KMS-11 (cell line): Measurements from ENCODE around the gene CPM.

Experiments
- H2AFZ ChIP-seq: fragments of 200-600 bp; sonication (generic); 2 replicates; pipeline ENCODE4 v1.6.1; 2016; ENCODE audit warnings: antibody characterized with exemption, mixed run types, low read depth
- H3K27ac ChIP-seq: fragments of 200-600 bp; sonication (generic); 2 replicates; pipeline ENCODE4 v1.6.1; 2016; ENCODE audit warnings: mild to moderate bottlenecking, mixed run types
- H3K27me3 ChIP-seq: fragments of 200-600 bp; sonication (generic); 2 replicates; pipeline ENCODE4 v1.6.1; 2017; ENCODE audit warnings: mild to moderate bottlenecking, low read depth, mixed run types, moderate library complexity; ENCODE audit not compliant: insufficient read depth
- H3K36me3 ChIP-seq: fragments of 200-600 bp; sonication (generic); 2 replicates; pipeline ENCODE4 v1.6.1; 2017; ENCODE audit warnings: mild to moderate bottlenecking, mixed run types; ENCODE audit not compliant: insufficient read depth
- H3K4me1 ChIP-seq: fragments of 200-600 bp; sonication (generic); 2 replicates; pipeline ENCODE4 v1.6.1; 2016; ENCODE audit warnings: mild to moderate bottlenecking, low read depth, mixed run types; ENCODE audit not compliant: poor library complexity, severe bottlenecking
- H3K4me2 ChIP-seq: fragments of 200-600 bp; sonication (generic); 2 replicates; pipeline ENCODE4 v1.7.0; 2016; ENCODE audit warnings: mild to moderate bottlenecking, mixed run types
- H3K4me3 ChIP-seq: fragments of 200-600 bp; sonication (generic); IDR thresholded peaks from 2 replicates; pipeline ENCODE4 v1.6.1; 2017; ENCODE audit warnings: low read depth, low read length, mixed read lengths; ENCODE audit not compliant: insufficient read depth
- H3K79me2 ChIP-seq: fragments of 200-600 bp; sonication (generic); 2 replicates; pipeline ENCODE4 v1.6.1; 2016; ENCODE audit warnings: low read depth, mixed run types; ENCODE audit not compliant: insufficient read depth
- H3K9ac ChIP-seq: fragments of 200-600 bp; sonication (generic); 2 replicates; pipeline ENCODE4 v1.6.1; 2016; ENCODE audit warnings: mild to moderate bottlenecking, mixed run types
- H4K20me1 ChIP-seq: fragments of 200-600 bp; sonication (generic); 2 replicates; pipeline ENCODE4 v1.6.1; 2016; ENCODE audit warnings: mild to moderate bottlenecking, mixed run types; ENCODE audit not compliant: insufficient read depth
- CTCF ChIP-seq: fragments of 200-600 bp; sonication (generic); conservative IDR thresholded peaks from 2 replicates; pipeline ENCODE4 v1.6.1; 2017; ENCODE audit warnings: low read depth, mild to moderate bottlenecking, antibody characterized with exemption, low read length, moderate library complexity, mixed read lengths

Gene CPM

GRCh38 chr12:68870443-68870842, 62.5 kb downstream of the CPM start:
- Histone ChIP-seq H3K79me2 (no peaks in the 10 kb centered on the region), H3K27me3 (no peaks in the 10 kb centered on the region), H3K36me3 (no peaks in the 10 kb centered on the region), H3K27ac (no peak overlapping the region), H3K4me3 (no peak overlapping the region), H2AFZ (no peak overlapping the region), H3K4me1 (no peaks in the 10 kb centered on the region), H3K4me2 (no peak overlapping the region), H4K20me1 (no peaks in the 10 kb centered on the region), H3K9ac (no peak overlapping the region)
- TF ChIP-seq CTCF = no peak

GRCh38 chr12:68870011-68870410, 63.0 kb downstream of the CPM start:
- no peaks in the 10 kb centered on the region for H3K27me3 ChIP-seq
- no peaks in the 10 kb centered on the region for H4K20me1 ChIP-seq
- H3K4me2 ChIP-seq = no peak overlapping the region
- no peak overlapping the region for H3K27ac ChIP-seq
- no peak for TF ChIP-seq CTCF
- no peaks in the 10 kb centered on the region for H3K4me1 ChIP-seq
- no peak overlapping the region for H3K4me3 ChIP-seq
- H3K9ac ChIP-seq = no peak overlapping the region
- H3K36me3 ChIP-seq = no peaks in the 10 kb centered on the region
- no peaks in the 10 kb centered on the region for H3K79me2 ChIP-seq
- H2AFZ ChIP-seq = no peak overlapping the region

GRCh38 chr12:68868043-68868790, 64.8 kb downstream of the CPM start:
- Histone ChIP-seq H4K20me1 (no peaks in the 10 kb centered on the region), H3K4me3 (no peak overlapping the region), H3K27me3 (no peaks in the 10 kb centered on the region), H3K4me2 (no peak overlapping the region), H3K9ac (no peak overlapping the region), H2AFZ (no peak overlapping the region), H3K36me3 (no peaks in the 10 kb centered on the region), H3K79me2 (no peaks in the 10 kb centered on the region), H3K4me1 (peaks cover 10% of the 10 kb centered on the region), H3K27ac (no peak overlapping the region)
- TF ChIP-seq CTCF = no peak

GRCh38 chr12:68867606-68868005, 65.4 kb downstream of the CPM start:
- no peaks in the 10 kb centered on the region for H3K36me3 ChIP-seq
- no peak overlapping the region for H3K4me3 ChIP-seq
- no peak overlapping the region for H3K9ac ChIP-seq
- no peak overlapping the region for H2AFZ ChIP-seq
- no peak for TF ChIP-seq CTCF
- no peaks in the 10 kb centered on the region for H4K20me1 ChIP-seq
- H3K79me2 ChIP-seq = no peaks in the 10 kb centered on the region
- no peaks in the 10 kb centered on the region for H3K27me3 ChIP-seq
- H3K27ac ChIP-seq = no peak overlapping the region
- H3K4me1 ChIP-seq = peaks cover 10% of the 10 kb centered on the region
- no peak overlapping the region for H3K4me2 ChIP-seq
